MM.1S (cell line): Measurements from ENCODE around the gene VAV3.

Experiments
- CTCF ChIP-seq: fragments of 300-600 bp; sonication (generic); IDR thresholded peaks from 2 replicates; pipeline ENCODE4 v1.5.1; 2016; ENCODE audit warnings: antibody characterized with exemption, low read length, mixed read lengths
- EZH2 ChIP-seq: fragments of 300-600 bp; sonication (generic); optimal IDR thresholded peaks from 2 replicates; pipeline ENCODE3; 2017; ENCODE audit warnings: low read depth, mild to moderate bottlenecking, antibody characterized with exemption, low read length, mixed read lengths

GRCh38 chr1:107523061-107523460 lies 441.9 kb downstream of the VAV3 start:
- TF ChIP-seq CTCF: no peak
- no peak for TF ChIP-seq EZH2
